GM18526 (cell line): ENCODE data around the gene DUSP7.

Source experiments
- POLR2A ChIP-seq: IDR thresholded peaks from 3 replicates; pipeline ENCODE4 v1.6.1; 2011; ENCODE audit not compliant: insufficient read length; ENCODE audit errors: extremely low read depth

DUSP7 gene

DNA sequence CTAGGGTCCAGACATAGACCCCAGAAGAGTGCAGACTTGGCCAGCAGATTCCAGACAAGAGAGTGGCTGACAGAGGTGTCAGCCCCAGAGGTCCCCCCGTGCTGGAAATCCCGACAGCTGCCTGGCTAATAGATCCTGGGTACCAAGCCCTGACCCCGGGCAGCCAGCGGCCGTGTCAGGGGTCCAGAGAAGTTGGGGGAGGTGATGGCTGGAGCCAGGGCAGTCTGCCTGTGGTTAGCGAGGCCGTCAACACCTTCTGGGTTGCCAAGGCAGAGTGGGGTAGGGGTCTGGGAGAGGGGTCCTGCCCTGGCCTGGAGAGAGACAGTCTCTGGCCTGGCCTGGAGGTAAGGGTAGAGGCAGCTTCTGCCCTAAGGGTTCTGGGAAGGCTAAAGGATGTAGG is 35.6 kb downstream of the DUSP7 start:
- no peak for TF ChIP-seq POLR2A

- TF ChIP-seq POLR2A = no peak
These were observed 36.9 kb downstream of the DUSP7 start for GRCh38 chr3:52019352-52020080.

- no peak for TF ChIP-seq POLR2A
These were observed 37.9 kb downstream of the DUSP7 start for GRCh38 chr3:52018319-52019000.

- TF ChIP-seq POLR2A = no peak
These were observed 38.8 kb downstream of the DUSP7 start for GRCh38 chr3:52017586-52017985.

DNA sequence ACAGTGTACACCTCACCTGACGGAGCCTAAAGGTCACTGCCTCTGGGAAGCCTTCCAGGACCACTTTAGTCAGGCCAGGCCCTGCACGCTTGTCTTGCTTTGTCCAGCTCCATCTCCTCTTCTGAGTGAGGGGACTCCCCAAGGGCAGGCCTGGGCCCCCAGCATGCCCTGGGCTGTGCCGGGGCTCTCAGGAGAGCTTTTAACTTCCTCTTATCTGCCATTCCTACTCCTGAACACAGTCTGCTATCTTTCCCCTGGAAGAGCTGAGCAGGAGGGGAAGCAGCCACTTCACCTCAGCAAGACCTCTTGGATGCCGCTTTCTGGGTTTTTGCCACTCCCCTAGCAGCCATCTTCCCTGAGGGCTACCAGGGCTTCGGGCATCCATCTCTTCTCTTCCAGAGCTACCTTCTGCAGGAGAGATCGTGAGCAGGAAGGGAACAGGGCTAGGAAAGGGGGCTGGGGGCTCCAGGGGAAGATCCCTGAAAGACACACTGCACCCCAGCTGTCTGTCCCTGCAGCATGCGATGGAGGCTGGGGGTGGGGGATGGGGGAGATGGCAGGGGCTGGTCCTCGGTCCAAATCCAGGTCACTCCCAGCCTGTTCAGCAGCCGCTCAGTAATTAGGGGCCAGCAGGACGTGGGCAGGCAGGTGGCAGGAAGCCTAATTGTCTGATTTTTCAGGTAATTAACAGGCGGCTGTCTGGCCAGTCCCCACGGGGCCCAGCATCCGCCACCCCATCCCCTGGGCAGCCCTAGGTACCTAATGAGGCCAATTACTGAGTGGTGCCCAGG is 40.7 kb downstream of the DUSP7 start:
- no peak for TF ChIP-seq POLR2A

GRCh38 chr3:52014613-52015012 is 41.8 kb downstream of the DUSP7 start:
- TF ChIP-seq POLR2A = no peak

- no peak for TF ChIP-seq POLR2A
These were observed 42.4 kb downstream of the DUSP7 start for GRCh38 chr3:52013802-52014598.

DNA sequence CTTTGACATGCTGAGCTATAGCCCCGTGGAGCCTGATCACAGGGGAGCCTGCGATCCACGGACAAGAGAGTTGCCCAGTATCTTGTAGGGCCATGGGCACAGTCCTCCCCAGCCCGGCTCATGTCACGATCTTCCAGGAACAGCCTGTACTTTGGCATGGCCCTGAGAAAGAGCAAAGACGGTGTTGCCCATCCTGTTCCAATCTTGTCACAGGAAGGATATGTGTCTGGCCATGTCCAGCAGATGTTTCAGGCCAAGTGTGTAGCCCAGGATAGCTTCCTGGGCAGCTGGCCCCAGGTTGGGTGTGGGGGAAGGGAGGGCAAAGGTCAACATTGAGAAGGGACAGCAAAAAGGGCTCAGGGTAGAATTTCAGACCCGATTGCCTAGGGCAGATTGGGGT is 43.7 kb downstream of the DUSP7 start:
- TF ChIP-seq POLR2A = no peak

- TF ChIP-seq POLR2A = no peak
These were observed 45.9 kb downstream of the DUSP7 start for GRCh38 chr3:52010431-52010830.

GRCh38 chr3:52007291-52007690 is 49.1 kb downstream of the DUSP7 start:
- TF ChIP-seq POLR2A = no peak

DNA sequence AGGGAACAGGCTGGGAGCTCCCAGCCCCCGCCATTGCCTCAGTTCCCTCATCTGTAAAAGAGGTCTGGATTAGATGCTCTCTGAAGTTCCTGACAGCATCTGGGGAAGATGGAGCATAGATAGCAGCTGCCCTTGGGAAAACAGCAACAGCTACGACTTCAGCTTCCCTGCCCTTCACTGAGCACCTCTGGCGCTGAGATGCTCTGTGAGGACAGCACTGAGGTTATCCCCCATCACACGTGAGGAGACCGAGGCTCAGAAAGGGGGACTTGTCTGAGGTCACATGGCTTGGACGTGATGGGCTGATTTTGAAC is 49.6 kb downstream of the DUSP7 start:
- TF ChIP-seq POLR2A = no peak

- no peak for TF ChIP-seq POLR2A
These were observed 50.2 kb downstream of the DUSP7 start for GRCh38 chr3:52006017-52006819.

GRCh38 chr3:52005571-52005986 is 50.8 kb downstream of the DUSP7 start:
- TF ChIP-seq POLR2A = no peak

DNA sequence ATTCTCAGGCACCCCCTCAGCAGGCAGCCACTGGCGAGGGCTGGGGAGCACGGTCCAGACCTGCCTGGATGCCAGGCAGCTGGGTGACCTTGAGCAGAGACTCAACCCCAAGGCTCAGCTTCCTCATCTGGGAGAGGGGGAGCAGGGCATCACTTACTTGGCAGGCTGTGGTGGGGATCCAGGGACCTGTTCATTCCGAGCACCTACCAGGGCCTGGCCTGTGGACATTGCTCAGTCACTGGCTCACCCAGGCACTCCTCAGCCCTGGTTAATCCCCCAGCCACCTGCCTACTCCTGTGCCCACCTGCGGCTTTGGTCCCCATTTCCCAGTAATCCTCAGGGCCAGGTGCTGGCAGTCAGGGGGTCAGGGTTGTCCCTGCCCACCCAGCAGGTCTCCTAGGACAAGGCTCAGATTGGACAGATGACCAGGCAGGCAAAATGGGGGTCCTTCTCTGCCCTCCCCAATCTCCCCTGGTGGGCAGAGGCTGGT is 51.4 kb downstream of the DUSP7 start:
- TF ChIP-seq POLR2A = no peak
